ENCODE results near the gene CA10. TPM values are rescaled to one million over a fixed set of nuclear protein-coding genes. Genes with fewer than 3 reads are reported as not detected.

The CA10 gene
- total and polyA plus RNA-seq, 2 donors (not counting 1 experiment from before 2014, with no cell fraction given) = not detected

DNA sequence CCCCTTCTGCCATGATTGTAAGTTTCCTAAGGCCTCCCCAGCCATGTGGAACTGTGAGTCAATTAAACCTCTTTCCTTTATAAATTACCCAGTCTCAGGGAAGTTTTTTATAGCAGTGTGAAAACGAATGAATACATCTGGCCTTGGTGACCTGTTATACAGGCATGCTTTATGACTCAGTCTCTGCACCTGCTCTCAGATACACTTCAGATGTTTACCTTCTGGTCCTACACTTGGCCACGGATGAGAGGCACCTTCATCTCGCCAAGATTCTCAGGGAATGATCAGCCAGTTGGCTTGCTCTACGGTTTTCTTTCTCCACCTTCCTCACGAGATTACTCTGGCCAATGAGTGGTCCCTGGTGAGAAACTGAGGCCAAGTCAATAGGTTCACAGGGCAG is 304.7 kb downstream of the CA10 start:
- H2AFZ ChIP-seq (ENCODE audit: low read length) = no peak overlapping the region
- no peak overlapping the region for H3K9ac ChIP-seq (ENCODE audit: insufficient read depth, low read length)
- no peaks in the 10 kb centered on the region for H3K4me1 ChIP-seq (ENCODE audit: control insufficient read depth, extremely low read depth, insufficient read depth, low read length)
- no peak overlapping the region for H3K4me2 ChIP-seq (ENCODE audit: extremely low read depth, insufficient read depth, low read length)
- no peaks in the 10 kb centered on the region for H3K36me3 ChIP-seq (ENCODE audit: control insufficient read depth, insufficient read depth, low read length)
- no peaks in the 10 kb centered on the region for H3K9me3 ChIP-seq (ENCODE audit: control insufficient read depth, insufficient read depth, low read depth, low read length)
- H4K20me1 ChIP-seq (ENCODE audit: control insufficient read depth, extremely low read depth, insufficient read depth, low read length) = no peaks in the 10 kb centered on the region
- no peak for TF ChIP-seq EZH2 (IDR thresholded peaks at IDR 0.05; ENCODE audit: low read length, missing control alignments)
- TF ChIP-seq, protein P1, sequence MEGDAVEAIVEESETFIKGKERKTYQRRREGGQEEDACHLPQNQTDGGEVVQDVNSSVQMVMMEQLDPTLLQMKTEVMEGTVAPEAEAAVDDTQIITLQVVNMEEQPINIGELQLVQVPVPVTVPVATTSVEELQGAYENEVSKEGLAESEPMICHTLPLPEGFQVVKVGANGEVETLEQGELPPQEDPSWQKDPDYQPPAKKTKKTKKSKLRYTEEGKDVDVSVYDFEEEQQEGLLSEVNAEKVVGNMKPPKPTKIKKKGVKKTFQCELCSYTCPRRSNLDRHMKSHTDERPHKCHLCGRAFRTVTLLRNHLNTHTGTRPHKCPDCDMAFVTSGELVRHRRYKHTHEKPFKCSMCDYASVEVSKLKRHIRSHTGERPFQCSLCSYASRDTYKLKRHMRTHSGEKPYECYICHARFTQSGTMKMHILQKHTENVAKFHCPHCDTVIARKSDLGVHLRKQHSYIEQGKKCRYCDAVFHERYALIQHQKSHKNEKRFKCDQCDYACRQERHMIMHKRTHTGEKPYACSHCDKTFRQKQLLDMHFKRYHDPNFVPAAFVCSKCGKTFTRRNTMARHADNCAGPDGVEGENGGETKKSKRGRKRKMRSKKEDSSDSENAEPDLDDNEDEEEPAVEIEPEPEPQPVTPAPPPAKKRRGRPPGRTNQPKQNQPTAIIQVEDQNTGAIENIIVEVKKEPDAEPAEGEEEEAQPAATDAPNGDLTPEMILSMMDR (conservative IDR thresholded peaks at IDR 0.05 in 1 of 2, IDR thresholded peaks at IDR 0.05 in 1 of 2; ENCODE audit: low read depth in 1 of 2, low read length in 2 of 2) = no peak
- H3K79me2 ChIP-seq (ENCODE audit: control insufficient read depth, insufficient read depth, low read length) = no peaks in the 10 kb centered on the region
- H3K27me3 ChIP-seq (ENCODE audit: control insufficient read depth, insufficient read depth, low read length) = no peaks in the 10 kb centered on the region
- no peak overlapping the region for H3K27ac ChIP-seq (ENCODE audit: insufficient read depth, low read length)
- no peak overlapping the region for H3K4me3 ChIP-seq (replicated peaks in 1 of 4; ENCODE audit: control extremely low read depth in 1 of 4, insufficient read depth in 1 of 4, low read depth in 3 of 4, low read length in 4 of 4)
- no peak for DNase-seq (ENCODE audit: low read depth in 2 of 2)

DNA sequence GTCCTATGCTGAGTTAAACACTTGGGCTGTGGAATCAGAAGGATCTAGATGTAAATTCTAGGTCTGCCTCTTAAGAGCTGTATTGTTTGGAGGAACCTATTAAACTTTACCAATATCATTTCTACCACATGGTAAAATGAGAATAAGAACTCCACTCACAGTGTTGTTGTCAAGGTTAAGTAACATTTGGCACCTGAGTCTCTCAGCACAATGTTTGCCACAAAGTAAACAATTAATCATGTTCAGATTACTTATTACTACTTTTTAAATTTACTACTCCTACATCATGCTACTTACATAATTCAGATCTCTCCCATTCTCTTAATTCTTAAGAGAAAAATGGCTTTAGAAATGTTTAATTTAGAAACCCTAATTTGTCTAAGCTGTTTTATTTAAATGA is 305.9 kb downstream of the CA10 start:
- H3K27me3 ChIP-seq (ENCODE audit: control insufficient read depth, insufficient read depth, low read length) = no peaks in the 10 kb centered on the region
- no peaks in the 10 kb centered on the region for H3K4me1 ChIP-seq (ENCODE audit: control insufficient read depth, extremely low read depth, insufficient read depth, low read length)
- H3K9ac ChIP-seq (ENCODE audit: insufficient read depth, low read length) = no peak overlapping the region
- no peaks in the 10 kb centered on the region for H3K79me2 ChIP-seq (ENCODE audit: control insufficient read depth, insufficient read depth, low read length)
- H4K20me1 ChIP-seq (ENCODE audit: control insufficient read depth, extremely low read depth, insufficient read depth, low read length) = no peaks in the 10 kb centered on the region
- no peak overlapping the region for H3K4me3 ChIP-seq (replicated peaks in 1 of 4; ENCODE audit: control extremely low read depth in 1 of 4, insufficient read depth in 1 of 4, low read depth in 3 of 4, low read length in 4 of 4)
- DNase-seq (ENCODE audit: low read depth in 2 of 2) = no peak
- H2AFZ ChIP-seq (ENCODE audit: low read length) = no peak overlapping the region
- no peaks in the 10 kb centered on the region for H3K9me3 ChIP-seq (ENCODE audit: control insufficient read depth, insufficient read depth, low read depth, low read length)
- TF ChIP-seq, protein P1 (conservative IDR thresholded peaks at IDR 0.05 in 1 of 2, IDR thresholded peaks at IDR 0.05 in 1 of 2; ENCODE audit: low read depth in 1 of 2, low read length in 2 of 2) = no peak
- no peak for TF ChIP-seq EZH2 (IDR thresholded peaks at IDR 0.05; ENCODE audit: low read length, missing control alignments)
- H3K4me2 ChIP-seq (ENCODE audit: extremely low read depth, insufficient read depth, low read length) = no peak overlapping the region
- H3K27ac ChIP-seq (ENCODE audit: insufficient read depth, low read length) = no peak overlapping the region
- H3K36me3 ChIP-seq (ENCODE audit: control insufficient read depth, insufficient read depth, low read length) = no peaks in the 10 kb centered on the region

DNA sequence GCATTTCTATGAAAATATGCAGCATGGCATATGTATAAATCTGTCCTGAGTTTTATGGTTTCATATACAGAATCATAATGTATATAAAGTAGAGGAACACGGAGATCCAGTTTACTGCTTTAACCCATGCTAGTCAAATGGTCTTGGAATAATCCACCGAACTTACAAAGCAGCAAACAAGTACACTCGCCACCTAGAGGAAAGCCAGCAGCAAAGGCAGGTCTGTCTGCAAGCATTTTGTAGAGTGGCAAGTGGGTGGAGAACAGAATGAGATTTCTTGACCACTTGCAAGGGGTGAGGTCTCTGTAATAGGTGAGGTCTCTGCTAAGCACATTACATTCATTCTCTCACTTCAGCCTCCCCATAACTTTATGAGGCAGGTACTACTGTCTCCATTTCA is 308.3 kb downstream of the CA10 start:
- no peaks in the 10 kb centered on the region for H3K9me3 ChIP-seq (ENCODE audit: control insufficient read depth, insufficient read depth, low read depth, low read length)
- no peaks in the 10 kb centered on the region for H3K27me3 ChIP-seq (ENCODE audit: control insufficient read depth, insufficient read depth, low read length)
- H3K79me2 ChIP-seq (ENCODE audit: control insufficient read depth, insufficient read depth, low read length) = no peaks in the 10 kb centered on the region
- no peak overlapping the region for H3K9ac ChIP-seq (ENCODE audit: insufficient read depth, low read length)
- no peak overlapping the region for H3K4me2 ChIP-seq (ENCODE audit: extremely low read depth, insufficient read depth, low read length)
- no peak overlapping the region for H3K4me3 ChIP-seq (replicated peaks in 1 of 4; ENCODE audit: control extremely low read depth in 1 of 4, insufficient read depth in 1 of 4, low read depth in 3 of 4, low read length in 4 of 4)
- H3K4me1 ChIP-seq (ENCODE audit: control insufficient read depth, extremely low read depth, insufficient read depth, low read length) = no peaks in the 10 kb centered on the region
- TF ChIP-seq, protein P1 (conservative IDR thresholded peaks at IDR 0.05 in 1 of 2, IDR thresholded peaks at IDR 0.05 in 1 of 2; ENCODE audit: low read depth in 1 of 2, low read length in 2 of 2) = no peak
- no peak for TF ChIP-seq EZH2 (IDR thresholded peaks at IDR 0.05; ENCODE audit: low read length, missing control alignments)
- no peaks in the 10 kb centered on the region for H4K20me1 ChIP-seq (ENCODE audit: control insufficient read depth, extremely low read depth, insufficient read depth, low read length)
- no peak for DNase-seq (ENCODE audit: low read depth in 2 of 2)
- H2AFZ ChIP-seq (ENCODE audit: low read length) = no peak overlapping the region
- no peaks in the 10 kb centered on the region for H3K36me3 ChIP-seq (ENCODE audit: control insufficient read depth, insufficient read depth, low read length)
- H3K27ac ChIP-seq (ENCODE audit: insufficient read depth, low read length) = no peak overlapping the region
